HG03108 (cell line): ENCODE measurements around the gene DUSP14.

Source experiments
- ATAC-seq: cut with Tn5 transposase; IDR thresholded peaks from one replicate; pipeline ENCODE4 v1.9.1; 2021; ENCODE audit warnings: moderate library complexity; ENCODE audit not compliant: unreplicated experiment

Gene DUSP14

GRCh38 chr17:37553401-37553966 is 63.8 kb downstream of the DUSP14 start:
- ATAC-seq: no peak

- ATAC-seq: no peak
Observed at GRCh38 chr17:37555386-37555785, 65.7 kb downstream of the DUSP14 start.

DNA sequence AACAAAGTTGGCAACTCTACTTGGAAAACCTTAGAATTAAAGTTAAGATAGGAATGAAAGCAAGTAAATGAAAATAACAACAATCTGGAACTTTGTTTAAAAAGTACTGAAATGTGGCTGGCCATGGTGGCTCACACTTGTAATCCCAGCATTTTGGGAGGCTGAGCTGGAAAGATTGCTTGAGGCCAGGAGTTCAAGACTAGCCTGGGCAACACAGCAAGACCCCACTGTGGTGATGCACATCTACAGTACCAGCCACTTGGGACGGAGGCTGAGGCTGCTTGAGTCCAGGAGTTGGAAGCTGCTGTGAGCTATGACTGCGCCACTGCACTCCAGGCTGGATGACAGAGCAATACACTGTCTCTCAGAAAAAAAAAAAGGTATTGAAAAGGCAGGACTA is 67.8 kb downstream of the DUSP14 start:
- ATAC-seq: no peak

DNA sequence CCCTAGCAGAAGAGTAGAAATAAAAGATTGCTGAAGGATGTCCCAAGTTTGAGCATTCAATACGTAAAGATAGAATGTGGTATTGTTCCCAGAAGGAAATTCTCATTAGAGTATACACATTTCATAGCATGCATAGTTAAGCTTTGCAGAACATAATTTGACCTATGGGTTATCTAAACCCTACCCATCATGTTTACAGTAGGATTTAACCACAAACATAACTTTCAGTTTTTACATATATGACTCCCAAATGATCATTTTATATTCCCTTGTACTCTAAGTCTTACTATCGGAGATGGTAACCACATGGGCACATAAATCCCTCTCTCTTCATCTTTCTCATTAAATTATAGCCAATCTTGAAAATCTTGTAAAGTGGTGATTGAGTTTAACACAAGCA is 68.6 kb downstream of the DUSP14 start:
- no peak for ATAC-seq

DNA sequence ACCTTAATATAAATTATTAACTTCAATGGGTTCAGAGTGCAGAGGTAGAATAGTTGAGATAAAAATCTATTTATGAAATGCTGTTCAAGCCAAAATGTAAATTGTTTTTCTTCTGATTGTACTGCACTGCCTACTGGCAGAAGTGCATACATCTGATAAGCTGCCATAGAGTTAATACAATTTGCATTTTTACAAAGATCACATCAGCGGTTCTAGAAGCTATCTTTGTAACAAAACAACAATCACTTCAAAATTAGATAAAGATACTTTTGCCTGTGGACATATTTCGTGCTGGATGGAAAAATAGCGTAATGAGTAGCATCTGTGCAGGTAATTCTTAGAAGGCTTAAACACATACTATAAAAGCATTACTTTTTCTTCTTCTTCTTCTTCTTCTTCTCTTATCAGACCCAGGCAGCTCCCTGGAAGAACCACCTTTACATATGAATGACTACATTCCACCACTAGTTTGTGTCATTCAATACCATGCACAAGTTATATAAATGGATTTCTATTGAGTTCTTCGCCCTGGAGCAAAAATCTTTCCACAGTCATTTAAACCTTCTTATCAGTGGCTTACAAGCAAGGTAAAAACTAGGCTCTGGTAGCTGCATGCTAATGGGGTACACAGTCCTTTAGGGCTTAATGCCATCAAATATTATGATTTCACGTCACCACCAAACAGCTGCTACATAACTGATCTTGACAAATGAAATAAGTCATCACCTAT is 72.5 kb downstream of the DUSP14 start:
- ATAC-seq: no peak
